GM10248 (cell line): ENCODE results near the gene BBS2.

Experiments used
- CTCF ChIA-PET: fragments of 300-600 bp; sonication (Branson Sonifier 250); formaldehyde crosslinking; extraction: SDS; loops from one replicate; lab custom pipeline; 2021; ENCODE audit warnings: antibody characterized with exemption; lab: Yijun Ruan, JAX
- POLR2A ChIA-PET: fragments of 350-650 bp; sonication (Branson Sonifier 250); formaldehyde crosslinking; extraction: SDS; loops from one replicate; lab custom pipeline; 2020; ENCODE audit warnings: antibody characterized with exemption; lab: Yijun Ruan, JAX
- DNase-seq: peaks from one replicate; pipeline ENCODE4 v3.0.0; 2012; ENCODE audit errors: extremely low spot score
- CTCF ChIP-seq: IDR thresholded peaks from 2 replicates; pipeline ENCODE4 v1.5.1; 2012; ENCODE audit warnings: mild to moderate bottlenecking, low read depth; ENCODE audit errors: extremely low read depth, missing control alignments, control extremely low read depth

The BBS2 gene

GRCh38 chr16:56482683-56483236, 37.1 kb downstream of the BBS2 start:
- TF ChIP-seq CTCF = no peak
- ChIA-PET CTCF (no interaction called here), POLR2A (no interaction called here)
- DNase-seq = no peak

- POLR2A ChIA-PET = no interaction called here
- CTCF ChIA-PET = interaction anchor here (1.1 kb wide), 2 partner anchors 9 to 13 kb away, joined by 3 read pairs; no protein-coding TSS in a partner anchor
- no peak for DNase-seq
- TF ChIP-seq CTCF = no peak
Observed at GRCh38 chr16:56481468-56482122, 38.2 kb downstream of the BBS2 start.

GRCh38 chr16:56480776-56481467, 38.9 kb downstream of the BBS2 start:
- ChIA-PET POLR2A (no interaction called here), CTCF (interaction anchor here (1.1 kb wide), 1 partner anchor 8 kb away, joined by 3 read pairs; no protein-coding TSS in a partner anchor)
- DNase-seq = no peak
- no peak for TF ChIP-seq CTCF

GRCh38 chr16:56479469-56479868, 40.4 kb downstream of the BBS2 start:
- DNase-seq = no peak
- CTCF ChIA-PET = interaction anchor here (1.5 to 1.6 kb wide), 2 partner anchors 30 to 222 kb away, joined by 4 read pairs; no protein-coding TSS in a partner anchor
- POLR2A ChIA-PET = no interaction called here
- TF ChIP-seq CTCF = no peak

- ChIA-PET CTCF (interaction anchor here (1.5 to 1.6 kb wide), 2 partner anchors 29 to 223 kb away, joined by 4 read pairs; no protein-coding TSS in a partner anchor), POLR2A (no interaction called here)
- TF ChIP-seq CTCF = no peak
- no peak for DNase-seq
Observed at GRCh38 chr16:56478281-56479049, 41.4 kb downstream of the BBS2 start.
